Trophoblast cell (in vitro differentiated cells and primary cell): ENCODE results near the gene GINS2. TPM values are rescaled to one million over a fixed set of nuclear protein-coding genes. Genes with fewer than 3 reads are reported as not detected.

Experiments
- DNase-seq, 2 donors: peaks; one replicate each; pipeline ENCODE4 v3.0.0-alpha.2; 2016
- H2AFZ ChIP-seq: 2 replicates; pipeline ENCODE4 v1.6.1; 2013; ENCODE audit warnings: low read length, moderate library complexity, mild to moderate bottlenecking; ENCODE audit not compliant: insufficient read depth, poor library complexity
- H2AK5ac ChIP-seq: 2 replicates; pipeline ENCODE4 v1.6.1; 2013; ENCODE audit warnings: mild to moderate bottlenecking, low read length
- H2BK120ac ChIP-seq: 2 replicates; pipeline ENCODE4 v1.6.1; 2013; ENCODE audit warnings: low read length, mild to moderate bottlenecking, moderate library complexity; ENCODE audit not compliant: insufficient read depth, poor library complexity
- H2BK12ac ChIP-seq: 2 replicates; pipeline ENCODE4 v1.6.1; 2013; ENCODE audit warnings: mild to moderate bottlenecking, low read length, moderate library complexity
- H2BK5ac ChIP-seq: 2 replicates; pipeline ENCODE4 v1.6.1; 2013; ENCODE audit warnings: low read length, low read depth, moderate library complexity, mild to moderate bottlenecking; ENCODE audit not compliant: poor library complexity
- H3K14ac ChIP-seq: 2 replicates; pipeline ENCODE4 v1.6.1; 2013; ENCODE audit warnings: mild to moderate bottlenecking, low read length
- H3K18ac ChIP-seq: 2 replicates; pipeline ENCODE4 v1.6.1; 2013; ENCODE audit warnings: mild to moderate bottlenecking, low read length
- H3K23ac ChIP-seq: 2 replicates; pipeline ENCODE4 v1.6.1; 2013; ENCODE audit warnings: low read length
- H3K27ac ChIP-seq: 2 replicates; pipeline ENCODE4 v1.5.1; 2013; ENCODE audit warnings: low read depth, mild to moderate bottlenecking, inconsistent platforms, low read length, moderate library complexity
- H3K27me3 ChIP-seq: 2 replicates; pipeline ENCODE4 v1.6.1; 2013; ENCODE audit warnings: inconsistent platforms, mild to moderate bottlenecking, low read length, moderate library complexity; ENCODE audit not compliant: insufficient read depth
- H3K36me3 ChIP-seq, 2 experiments: 1 replicate in 1 of 2; 2 replicates in 1 of 2; pipeline ENCODE4 v1.6.1; 2013; ENCODE audit warnings: low read length in 2 of 2, mild to moderate bottlenecking in 2 of 2, moderate library complexity in 1 of 2; ENCODE audit not compliant: insufficient read depth in 2 of 2, control insufficient read depth in 1 of 2
- H3K4ac ChIP-seq: 2 replicates; pipeline ENCODE4 v1.6.1; 2013; ENCODE audit warnings: low read depth, mild to moderate bottlenecking, low read length, moderate library complexity
- H3K4me1 ChIP-seq, 2 experiments: 1 replicate in 1 of 2; 2 replicates in 1 of 2; pipeline ENCODE4 v1.6.1; 2013; ENCODE audit warnings: low read length in 2 of 2, mild to moderate bottlenecking in 2 of 2, moderate library complexity in 1 of 2; ENCODE audit not compliant: insufficient read depth in 2 of 2, control insufficient read depth in 1 of 2
- H3K4me2 ChIP-seq: 2 replicates; pipeline ENCODE4 v1.6.1; 2013; ENCODE audit warnings: inconsistent platforms, mild to moderate bottlenecking, low read length, moderate library complexity
- H3K4me3 ChIP-seq: 2 replicates; pipeline ENCODE4 v1.5.1; 2013; ENCODE audit warnings: mild to moderate bottlenecking, low read depth, low read length, inconsistent platforms
- H3K79me1 ChIP-seq: one replicate; pipeline ENCODE4 v1.6.1; 2013; ENCODE audit warnings: low read length
- H3K79me2 ChIP-seq: 2 replicates; pipeline ENCODE4 v1.6.1; 2013; ENCODE audit warnings: low read length, mild to moderate bottlenecking; ENCODE audit not compliant: control insufficient read depth, insufficient read depth, poor library complexity
- H3K9ac ChIP-seq: 2 replicates; pipeline ENCODE4 v1.6.1; 2013; ENCODE audit warnings: mild to moderate bottlenecking, low read length
- H3K9me3 ChIP-seq: 2 replicates; pipeline ENCODE4 v1.6.1; 2013; ENCODE audit warnings: low read depth, mild to moderate bottlenecking, control low read depth, inconsistent platforms, low read length; ENCODE audit not compliant: insufficient read depth
- H4K12ac ChIP-seq: 2 replicates; pipeline ENCODE4 v1.6.1; 2013; ENCODE audit warnings: low read depth, mild to moderate bottlenecking, low read length, moderate library complexity
- H4K8ac ChIP-seq: 2 replicates; pipeline ENCODE4 v1.6.1; 2013; ENCODE audit warnings: low read depth, mild to moderate bottlenecking, low read length, moderate library complexity
- H4K91ac ChIP-seq: one replicate; pipeline ENCODE4 v1.6.1; 2013; ENCODE audit warnings: low read depth, mild to moderate bottlenecking, low read length, moderate library complexity
- WGBS: extraction: QIAGEN DNeasy Blood & Tissue Kit; methylation state at CpG from one replicate; pipeline ENCODE4 v1.1.7; 2013; ENCODE audit warnings: missing lambda C conversion rate; ENCODE audit not compliant: insufficient read length, insufficient coverage; ENCODE audit errors: extremely low coverage; 5-methylcytosine and 5-hydroxymethylcytosine counted together
- polyA plus RNA-seq: library from polyadenylated mRNA; stranded (reverse); fragments of 200-250 nt; gene quantifications from 2 replicates; pipeline ENCODE4 v1.2.3, GENCODE V29; 2013

The GINS2 gene
- 11.3 and 12.4 TPM in 2 replicates for polyA plus RNA-seq

DNA sequence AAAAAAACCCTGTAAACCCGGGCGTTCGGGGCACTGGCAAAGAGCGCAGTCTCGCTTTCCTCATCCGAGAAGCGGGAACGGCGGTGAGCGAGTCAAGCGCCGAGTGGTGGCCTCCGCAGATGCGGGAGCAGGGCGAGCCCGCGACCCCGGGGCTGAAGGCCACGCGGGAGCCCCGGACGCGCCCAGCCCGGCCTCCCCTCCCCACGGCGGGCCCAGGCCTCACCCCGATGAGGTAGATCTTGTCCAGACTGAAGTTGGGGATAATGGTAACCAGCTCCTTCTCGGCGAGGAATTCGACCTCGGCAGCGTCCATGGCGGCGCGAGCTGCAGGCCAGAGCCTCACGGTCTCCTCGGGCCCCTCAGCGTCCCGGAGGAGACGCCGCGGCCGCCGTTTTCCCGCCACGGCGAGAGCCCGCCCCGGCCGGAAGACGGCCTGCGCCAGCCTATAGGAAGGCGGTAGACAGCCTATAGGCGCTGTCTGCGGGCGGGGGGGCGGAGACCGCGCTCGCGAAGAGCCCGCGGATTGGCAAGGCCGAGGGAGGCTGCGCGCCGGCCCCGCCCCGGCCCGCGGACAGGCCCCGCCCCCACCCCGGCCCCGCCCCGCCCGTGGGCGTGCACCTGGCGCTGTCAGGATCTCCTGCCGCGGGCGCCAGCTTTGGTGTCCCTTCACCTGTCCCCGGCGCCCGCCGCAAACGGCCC lies at the start of gene GINS2:
GINS2 (minus strand) TSS at position 369 of the 699 bp plus-strand sequence; CDS start at position 313, 56 bp downstream.
- H4K12ac ChIP-seq, result peak within 1 kb of the TSS; percentile 87
- no peak within 1 kb of the TSS for H2BK120ac ChIP-seq
- H2BK5ac ChIP-seq, result no peak within 1 kb of the TSS
- peaks cover 0 to 2% of the 10 kb centered on the region in 2 experiments for H3K36me3 ChIP-seq
- no peak within 1 kb of the TSS for H2AK5ac ChIP-seq
- peak within 1 kb of the TSS; percentile 95 for H2AFZ ChIP-seq
- H3K4me3 ChIP-seq, result peak within 1 kb of the TSS; percentile 85
- H3K23ac ChIP-seq, result no peak within 1 kb of the TSS
- H3K4me2 ChIP-seq, result peak within 1 kb of the TSS; percentile 99
- peak within 1 kb of the TSS; percentile 71 for H4K8ac ChIP-seq
- peak within 1 kb of the TSS; percentile 46 for H3K14ac ChIP-seq
- peak within 1 kb of the TSS; percentile 4 for H4K91ac ChIP-seq
- H3K4me1 ChIP-seq, result peaks cover 10% of the 10 kb centered on the region in 2 experiments
- H3K18ac ChIP-seq, result peak within 1 kb of the TSS; percentile 77
- DNase-seq, result peak; percentile 91
- H3K9ac ChIP-seq, result peak within 1 kb of the TSS; percentile 79
- no peak within 1 kb of the TSS for H2BK12ac ChIP-seq
- no peaks in the 10 kb centered on the region for H3K9me3 ChIP-seq
- H3K27ac ChIP-seq, result no peak within 1 kb of the TSS
- peak within 1 kb of the TSS; percentile 13 for H3K4ac ChIP-seq
- H3K27me3 ChIP-seq, result no peaks in the 10 kb centered on the region
- H3K79me2 ChIP-seq, result peaks cover 5% of the 10 kb centered on the region
- no peaks in the 10 kb centered on the region for H3K79me1 ChIP-seq
- no CpG with 5 or more reads among the region's 86 CpGs for WGBS

DNA sequence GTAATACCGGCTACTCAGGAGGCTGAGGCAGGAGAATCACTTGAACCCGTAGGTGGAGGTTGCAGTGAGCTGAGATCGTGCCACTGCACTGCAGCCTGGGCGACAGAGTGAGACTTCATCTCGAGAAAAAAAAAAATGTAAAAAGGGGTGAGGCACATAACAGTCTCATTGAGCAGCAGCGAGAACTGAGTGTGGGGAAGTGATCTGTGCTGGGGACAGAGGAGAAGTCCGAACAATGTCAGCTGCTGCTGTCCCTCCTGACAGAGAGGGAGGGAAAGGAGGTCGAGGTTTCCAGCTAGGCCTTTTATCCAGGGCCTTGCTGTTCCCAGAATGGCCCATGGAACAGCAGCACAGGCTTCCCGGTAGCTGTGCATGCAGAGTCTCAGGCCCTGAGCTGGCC lies 48.2 kb upstream of the GINS2 start:
- peaks cover 0 to 2% of the 10 kb centered on the region in 2 experiments for H3K4me1 ChIP-seq
- H2BK120ac ChIP-seq, result no peak overlapping the region
- no peak overlapping the region for H2AFZ ChIP-seq
- no peak overlapping the region for H4K8ac ChIP-seq
- no peak overlapping the region for H3K9ac ChIP-seq
- no peak overlapping the region for H3K4ac ChIP-seq
- no peak overlapping the region for H4K91ac ChIP-seq
- no peak overlapping the region for H3K18ac ChIP-seq
- H2BK12ac ChIP-seq, result no peak overlapping the region
- no peak overlapping the region for H3K27ac ChIP-seq
- no peak overlapping the region for H3K14ac ChIP-seq
- peaks cover 3% of the 10 kb centered on the region for H3K9me3 ChIP-seq
- H4K12ac ChIP-seq, result no peak overlapping the region
- no peaks in the 10 kb centered on the region for H3K27me3 ChIP-seq
- H3K23ac ChIP-seq, result no peak overlapping the region
- H3K4me2 ChIP-seq, result no peak overlapping the region
- DNase-seq, result no peak
- peaks cover 2% of the 10 kb centered on the region for H3K79me1 ChIP-seq
- no peak overlapping the region for H3K4me3 ChIP-seq
- no peaks in the 10 kb centered on the region for H3K36me3 ChIP-seq
- H2AK5ac ChIP-seq, result no peak overlapping the region
- no peaks in the 10 kb centered on the region for H3K79me2 ChIP-seq
- WGBS, result no CpG with 5 or more reads among the region's 9 CpGs
- no peak overlapping the region for H2BK5ac ChIP-seq

DNA sequence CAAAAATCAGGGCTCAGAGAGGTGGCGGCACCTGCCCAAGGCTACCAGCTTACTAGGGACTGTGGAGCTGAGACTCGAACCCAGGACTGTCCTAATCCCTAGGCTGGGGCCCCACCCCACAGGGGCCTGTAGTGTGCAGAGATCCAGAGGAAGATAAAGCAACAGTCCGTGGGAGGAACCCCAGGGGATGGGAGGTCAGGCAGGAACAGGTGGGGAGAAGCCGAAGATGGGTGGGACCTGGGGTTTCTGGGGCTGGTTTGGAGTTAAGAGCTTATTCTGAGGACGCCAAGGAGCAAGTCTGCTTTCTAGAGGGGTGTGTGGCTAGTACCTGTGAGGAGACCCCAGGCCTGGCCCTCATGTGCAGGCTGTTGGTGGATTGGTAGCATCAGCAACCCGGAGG lies 47.2 kb upstream of the GINS2 start:
- WGBS, result no CpG with 5 or more reads among the region's 6 CpGs
- H2AFZ ChIP-seq, result no peak overlapping the region

DNA sequence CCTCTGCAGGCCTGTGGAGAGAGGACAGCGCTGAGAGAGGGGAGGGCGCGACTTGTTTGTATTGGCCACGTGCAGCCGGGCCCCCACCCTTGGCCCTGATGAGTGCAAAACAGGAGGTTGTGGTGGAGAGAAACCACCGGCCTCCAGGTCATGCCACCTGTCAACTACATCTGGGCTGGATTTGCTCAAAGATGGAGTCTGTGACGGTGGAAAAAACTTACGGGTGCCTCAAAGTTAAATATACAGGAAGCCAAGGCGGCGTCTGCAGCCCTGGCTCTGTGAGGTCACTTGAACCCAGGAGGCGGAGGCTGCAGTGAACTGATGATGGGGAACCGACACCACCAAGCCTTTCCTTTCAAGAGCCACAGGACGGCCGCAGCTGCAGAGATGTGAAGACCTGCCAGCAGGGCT lies 46.5 kb upstream of the GINS2 start:
- H3K9me3 ChIP-seq, result peaks cover 3% of the 10 kb centered on the region
- no peak overlapping the region for H4K12ac ChIP-seq
- no peak overlapping the region for H2BK120ac ChIP-seq
- H3K79me1 ChIP-seq, result peaks cover 2% of the 10 kb centered on the region
- H3K36me3 ChIP-seq, result no peaks in the 10 kb centered on the region
- WGBS, result no CpG with 5 or more reads among the region's 14 CpGs
- no peak overlapping the region for H3K23ac ChIP-seq
- H4K8ac ChIP-seq, result no peak overlapping the region
- peaks cover 0 to 2% of the 10 kb centered on the region in 2 experiments for H3K4me1 ChIP-seq
- H4K91ac ChIP-seq, result no peak overlapping the region
- no peak overlapping the region for H2BK12ac ChIP-seq
- DNase-seq, result no peak
- H3K27me3 ChIP-seq, result no peaks in the 10 kb centered on the region
- no peak overlapping the region for H3K4ac ChIP-seq
- no peak overlapping the region for H3K27ac ChIP-seq
- no peak overlapping the region for H2AFZ ChIP-seq
- no peak overlapping the region for H2BK5ac ChIP-seq
- no peak overlapping the region for H2AK5ac ChIP-seq
- no peak overlapping the region for H3K4me2 ChIP-seq
- no peak overlapping the region for H3K9ac ChIP-seq
- H3K18ac ChIP-seq, result no peak overlapping the region
- H3K14ac ChIP-seq, result no peak overlapping the region
- no peaks in the 10 kb centered on the region for H3K79me2 ChIP-seq
- no peak overlapping the region for H3K4me3 ChIP-seq

More for the DNA sequence above, 47.2 kb upstream of the GINS2 start:
- Histone ChIP-seq H3K4ac (no peak overlapping the region), H3K36me3 (no peaks in the 10 kb centered on the region), H3K27ac (no peak overlapping the region), H3K23ac (no peak overlapping the region), H3K4me3 (no peak overlapping the region), H2BK120ac (no peak overlapping the region), H3K14ac (no peak overlapping the region), H3K9me3 (peaks cover 3% of the 10 kb centered on the region), H3K79me1 (peaks cover 2% of the 10 kb centered on the region), H3K18ac (no peak overlapping the region), H4K8ac (no peak overlapping the region), H2AK5ac (no peak overlapping the region), H3K79me2 (no peaks in the 10 kb centered on the region), H4K12ac (no peak overlapping the region), H2BK12ac (no peak overlapping the region), H4K91ac (no peak overlapping the region), H3K4me2 (no peak overlapping the region), H2BK5ac (no peak overlapping the region), H3K27me3 (no peaks in the 10 kb centered on the region), H3K9ac (no peak overlapping the region), H3K4me1 (peaks cover 0 to 2% of the 10 kb centered on the region in 2 experiments)
- DNase-seq, result no peak
